Sigmoid colon (tissue), 7 donors: ENCODE measurements around the gene HSPA4. TPM values are rescaled to one million over a fixed set of nuclear protein-coding genes. Genes with fewer than 3 reads are reported as not detected.
"Not testable (repeated sequence)": the region's sequence is repeated elsewhere in the genome, so short reads cannot be mapped to it uniquely, and the experiment has no call there.

Experiments used
- DNase-seq: peaks from one replicate; pipeline ENCODE4 v3.0.0-alpha.2; 2019
- H3K27ac ChIP-seq, 4 donors: fragments of 200-600 bp; sonication (generic); one replicate each; pipeline ENCODE4 v1.5.1; 2016 to 2019; ENCODE audit warnings: mild to moderate bottlenecking in 1 of 4
- H3K27me3 ChIP-seq, 3 donors: fragments of 200-600 bp; sonication (generic); one replicate each; pipeline ENCODE4 v1.5.1; 2019; ENCODE audit warnings: mild to moderate bottlenecking in 1 of 3
- H3K36me3 ChIP-seq, 4 donors: fragments of 200-600 bp; sonication (generic); one replicate each; pipeline ENCODE4 v1.5.1; 2016 to 2019
- H3K4me1 ChIP-seq, 4 donors: fragments of 200-600 bp; sonication (generic); one replicate each; pipeline ENCODE4 v1.5.1; 2017 to 2019
- H3K4me3 ChIP-seq, 4 donors: fragments of 200-600 bp; sonication (generic); one replicate each; pipeline ENCODE4 v1.5.1; 2017 to 2019; ENCODE audit warnings: mild to moderate bottlenecking in 2 of 4, moderate library complexity in 1 of 4
- H3K9me3 ChIP-seq, 4 donors: fragments of 200-600 bp in 3 of 4; sonication (generic) in 3 of 4; one replicate each; pipeline versions ENCODE4 v1.5.1 to v1.6.1; 2013 to 2019
- EP300 ChIP-seq, 4 donors: sonication (generic); formaldehyde crosslinking; IDR thresholded peaks; one replicate each; pipeline ENCODE4 v1.6.1; 2017; ENCODE audit warnings: antibody characterized with exemption in 4 of 4
- POLR2A ChIP-seq, 2 donors: fragments of 450-650 bp; IDR thresholded peaks; one replicate each; pipeline ENCODE4 v1.6.1; 2016; ENCODE audit warnings: antibody characterized with exemption in 2 of 2, mild to moderate bottlenecking in 2 of 2, moderate library complexity in 2 of 2
- POLR2AphosphoS5 ChIP-seq, 4 donors: sonication (generic); formaldehyde crosslinking; IDR thresholded peaks; one replicate each; pipeline ENCODE4 v1.6.1; 2017; ENCODE audit warnings: antibody characterized with exemption in 4 of 4
- WGBS, 2 donors: extraction: QIAGEN DNeasy Blood & Tissue Kit; methylation state at CpG; one replicate each; pipeline ENCODE4 v1.1.7; 2013; 5-methylcytosine and 5-hydroxymethylcytosine counted together
- intact Hi-C: fragments of 100-400 bp; cut with DNase I; formaldehyde crosslinking; loops from one replicate; pipeline ENCODE4 v1.15.1; 2023
- polyA plus RNA-seq, 3 donors: library from polyadenylated mRNA; stranded (reverse); fragments of 200-250 nt; gene quantifications; one replicate each; pipeline ENCODE4 v1.2.3, GENCODE V29; 2013
- total RNA-seq, 4 donors: library from RNA; depleted of rRNA; stranded (reverse); fragments of >200 nt; gene quantifications; one replicate each; pipeline ENCODE4 v1.1.0, GENCODE V29; 2016
- TF ChIP-seq, protein P1 (sequence below), 4 experiments: fragments of 450-650 bp in 3 of 4; fragments of 200-600 bp in 1 of 4; IDR thresholded peaks; one replicate each; pipeline ENCODE4 v1.5.1; 2016 to 2019; ENCODE audit warnings: antibody characterized with exemption in 4 of 4, mild to moderate bottlenecking in 3 of 4, moderate library complexity in 2 of 4
- donor health status: healthy with polysubstance abuse.
- donor health status: Bipolar disorder and iron deficiency.
- donor health status: healthy.

Gene HSPA4
- total and polyA plus RNA-seq, 7 donors: 24.0 to 54.0 (median 40.3) TPM

DNA sequence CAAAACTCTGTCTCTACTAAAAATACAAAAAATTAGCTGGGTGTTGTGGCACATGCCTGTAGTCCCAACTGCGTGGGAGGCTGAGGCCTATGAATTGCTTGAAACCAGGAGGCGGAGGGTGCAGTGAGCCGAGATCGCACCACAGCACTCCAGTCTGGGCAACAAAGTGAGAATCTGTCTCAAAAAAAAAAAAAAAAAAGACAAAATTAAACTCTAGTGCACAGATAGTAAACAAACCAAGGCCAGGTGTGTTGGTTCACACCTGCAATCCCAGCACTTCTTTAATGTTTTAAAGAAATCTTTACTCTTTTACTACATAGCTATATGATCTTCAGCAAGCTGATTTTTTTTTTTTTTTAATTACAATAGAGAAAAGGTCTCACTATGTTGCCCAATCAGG is 33.8 kb upstream of the HSPA4 start:
- intact Hi-C loops: no loop called here

DNA sequence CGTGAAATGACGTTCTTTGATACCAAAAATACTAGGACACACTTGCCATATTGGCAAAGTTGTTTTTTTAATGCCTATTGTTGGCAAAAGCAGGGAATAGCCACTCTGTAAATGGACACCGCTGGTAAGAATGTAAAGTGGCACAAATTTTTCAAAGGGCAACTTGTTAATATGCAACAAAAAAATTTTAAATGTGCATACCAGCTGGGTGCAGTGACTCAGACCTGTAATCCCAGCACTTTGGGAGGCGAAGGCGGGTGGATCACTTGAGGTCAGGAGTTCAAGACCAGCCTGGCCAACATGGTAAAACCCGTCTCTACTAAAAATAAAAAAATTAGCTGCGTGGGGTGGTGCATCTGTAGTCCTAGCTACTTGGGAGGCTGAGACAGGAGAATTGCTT is 32.3 kb upstream of the HSPA4 start:
- intact Hi-C loops, H3K27ac ChIP-seq, H3K9me3 ChIP-seq, H3K4me3 ChIP-seq, H3K27me3 ChIP-seq, H3K4me1 ChIP-seq, DNase-seq: not testable (repeated sequence)
- H3K36me3 ChIP-seq: peaks cover 0 to 27% (median 5%) of the 10 kb centered on the region in 4 donors
- 87 to 94% methylated on average over 7 of the region's 7 CpGs for WGBS, 2 donors

More for the DNA sequence above, 33.8 kb upstream of the HSPA4 start:
- no peaks in the 10 kb centered on the region for H3K4me1 ChIP-seq
- H3K4me3 ChIP-seq: no peak overlapping the region
- TF ChIP-seq POLR2A (IDR thresholded peaks at IDR 0.05) (no peak), EP300 (IDR thresholded peaks at IDR 0.05) (no peak), POLR2AphosphoS5 (IDR thresholded peaks at IDR 0.05) (no peak)
- TF ChIP-seq, protein P1, sequence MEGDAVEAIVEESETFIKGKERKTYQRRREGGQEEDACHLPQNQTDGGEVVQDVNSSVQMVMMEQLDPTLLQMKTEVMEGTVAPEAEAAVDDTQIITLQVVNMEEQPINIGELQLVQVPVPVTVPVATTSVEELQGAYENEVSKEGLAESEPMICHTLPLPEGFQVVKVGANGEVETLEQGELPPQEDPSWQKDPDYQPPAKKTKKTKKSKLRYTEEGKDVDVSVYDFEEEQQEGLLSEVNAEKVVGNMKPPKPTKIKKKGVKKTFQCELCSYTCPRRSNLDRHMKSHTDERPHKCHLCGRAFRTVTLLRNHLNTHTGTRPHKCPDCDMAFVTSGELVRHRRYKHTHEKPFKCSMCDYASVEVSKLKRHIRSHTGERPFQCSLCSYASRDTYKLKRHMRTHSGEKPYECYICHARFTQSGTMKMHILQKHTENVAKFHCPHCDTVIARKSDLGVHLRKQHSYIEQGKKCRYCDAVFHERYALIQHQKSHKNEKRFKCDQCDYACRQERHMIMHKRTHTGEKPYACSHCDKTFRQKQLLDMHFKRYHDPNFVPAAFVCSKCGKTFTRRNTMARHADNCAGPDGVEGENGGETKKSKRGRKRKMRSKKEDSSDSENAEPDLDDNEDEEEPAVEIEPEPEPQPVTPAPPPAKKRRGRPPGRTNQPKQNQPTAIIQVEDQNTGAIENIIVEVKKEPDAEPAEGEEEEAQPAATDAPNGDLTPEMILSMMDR (IDR thresholded peaks at IDR 0.05): no peak
- H3K36me3 ChIP-seq: peaks cover 0 to 27% (median 5%) of the 10 kb centered on the region in 4 donors
- no peaks in the 10 kb centered on the region for H3K9me3 ChIP-seq
- no peak overlapping the region for H3K27ac ChIP-seq
- no peak for DNase-seq
- H3K27me3 ChIP-seq: no peaks in the 10 kb centered on the region
- 21 to 75% methylated on average over 4 of the region's 4 CpGs for WGBS, 2 donors

- Histone ChIP-seq H3K27me3 (no peaks in the 10 kb centered on the region), H3K27ac (peak within 1 kb of the TSS; percentile 90 to 98 (median 97)), H3K36me3 (peaks cover 0 to 7% (median 0%) of the 10 kb centered on the region in 4 donors), H3K4me3 (peak within 1 kb of the TSS; percentile 79 to 95 (median 85)), H3K4me1 (peaks cover 0 to 22% (median 11%) of the 10 kb centered on the region in 4 donors), H3K9me3 (no peaks in the 10 kb centered on the region)
- TF ChIP-seq POLR2A (IDR thresholded peaks at IDR 0.05) (peak; percentile 32 to 59), EP300 (IDR thresholded peaks at IDR 0.05) (no peak), POLR2AphosphoS5 (IDR thresholded peaks at IDR 0.05) (peak; percentile 69 to 93 (median 79))
- TF ChIP-seq, protein P1 (IDR thresholded peaks at IDR 0.05): no peak
- peak; percentile 96 for DNase-seq
- 0% methylated on average over 53 of the region's 53 CpGs for WGBS, 2 donors
- intact Hi-C loops: loop anchor here (1.0 kb wide), 2 partner anchors 26 to 63 kb away; partner anchors contain the start of genes AFF4 and HSPA4
These were observed 25.8 kb upstream of the HSPA4 start, which contains the start of gene ZCCHC10 for GRCh38 chr5:133025804-133026663. Gene ZCCHC10 (minus strand): TSS chr5:133026549. CDS start chr5:133026537, 12 bp downstream.

GRCh38 chr5:133026664-133027153 is 25.1 kb upstream of the HSPA4 start:
- WGBS, 2 donors: 4 to 7% methylated on average over 15 of the region's 15 CpGs
- intact Hi-C loops: loop anchor here (1.0 kb wide), 2 partner anchors 26 to 63 kb away; partner anchors contain the start of genes AFF4 and HSPA4
- H3K36me3 ChIP-seq: peaks cover 0 to 7% (median 0%) of the 10 kb centered on the region in 4 donors

More at GRCh38 chr5:133026664-133027153, 25.1 kb upstream of the HSPA4 start:
- peak overlapping the region; percentile 90 to 98 (median 97) for H3K27ac ChIP-seq
- H3K27me3 ChIP-seq: no peaks in the 10 kb centered on the region
- peak overlapping the region; percentile 79 to 95 (median 85) for H3K4me3 ChIP-seq
- H3K9me3 ChIP-seq: no peaks in the 10 kb centered on the region
- TF ChIP-seq POLR2A (IDR thresholded peaks at IDR 0.05): no peak
- TF ChIP-seq, protein P1 (IDR thresholded peaks at IDR 0.05): no peak
- no peak for TF ChIP-seq POLR2AphosphoS5 (IDR thresholded peaks at IDR 0.05)
- no peak for TF ChIP-seq EP300 (IDR thresholded peaks at IDR 0.05)
- no peak for DNase-seq
- peaks cover 0 to 22% (median 11%) of the 10 kb centered on the region in 4 donors for H3K4me1 ChIP-seq
